ENCODE data around the gene GRPEL2. TPM values are rescaled to one million over a fixed set of nuclear protein-coding genes. Genes with fewer than 3 reads are reported as not detected.

GRPEL2 gene
- total RNA-seq, 1 donor from 2014 or later: 42.5 TPM

GRCh38 chr5:149341876-149342275 lies 3.4 kb upstream of the GRPEL2 start:
- peaks cover 5% of the 10 kb centered on the region for H3F3A ChIP-seq (ENCODE audit: low read depth)
- Mint-ChIP-seq H3K4me1 (peaks cover 18% of the 10 kb centered on the region), H3K27me3 (ENCODE audit: insufficient read depth, low read depth) (no peaks in the 10 kb centered on the region), H3K27ac (no peak overlapping the region), H3K4me3 (no peak overlapping the region), H3K9me3 (no peaks in the 10 kb centered on the region), H3K36me3 (peaks cover under 1% of the 10 kb centered on the region)
- TF ChIP-seq CTCF (IDR thresholded peaks at IDR 0.05) (no peak), EZH2phosphoT487 (IDR thresholded peaks at IDR 0.05) (no peak), EZH2 (IDR thresholded peaks at IDR 0.05) (no peak)
- H3K27me3 ChIP-seq: no peaks in the 10 kb centered on the region
- no peaks in the 10 kb centered on the region for H3K36me3 ChIP-seq
- H3K9me3 ChIP-seq (ENCODE audit: low read depth): no peaks in the 10 kb centered on the region
- no peak overlapping the region for H2AFZ ChIP-seq (replicated peaks)
- H3K4me1 ChIP-seq: peaks cover 4% of the 10 kb centered on the region
- no peaks in the 10 kb centered on the region for H4K20me1 ChIP-seq (ENCODE audit: low read depth)
- no peak overlapping the region for H3K4me2 ChIP-seq
- no peak overlapping the region for H3K4me3 ChIP-seq
- no peak overlapping the region for H3K9ac ChIP-seq
- H3K79me2 ChIP-seq (ENCODE audit: low read depth): peaks cover 14% of the 10 kb centered on the region
- DNase-seq (ENCODE audit: low spot score): no peak
- no peak overlapping the region for H3K27ac ChIP-seq

- Histone ChIP-seq H3K4me2 (peak overlapping the region; percentile 77), H3K27ac (no peak overlapping the region), H3K79me2 (ENCODE audit: low read depth) (peaks cover 37% of the 10 kb centered on the region), H3K36me3 (peaks cover 10% of the 10 kb centered on the region), H3K4me1 (peaks cover 10% of the 10 kb centered on the region), H3K27me3 (no peaks in the 10 kb centered on the region), H3K4me3 (peak overlapping the region; percentile 60), H3K9me3 (ENCODE audit: low read depth) (no peaks in the 10 kb centered on the region), H4K20me1 (ENCODE audit: low read depth) (peaks cover 10% of the 10 kb centered on the region), H2AFZ (replicated peaks) (no peak overlapping the region), H3F3A (ENCODE audit: low read depth) (peaks cover 5% of the 10 kb centered on the region), H3K9ac (no peak overlapping the region)
- Mint-ChIP-seq H3K9me3 (no peaks in the 10 kb centered on the region), H3K27ac (no peak overlapping the region), H3K4me1 (peaks cover 24% of the 10 kb centered on the region), H3K4me3 (peak overlapping the region; percentile 96), H3K27me3 (ENCODE audit: insufficient read depth, low read depth) (no peaks in the 10 kb centered on the region), H3K36me3 (peaks cover 11% of the 10 kb centered on the region)
- no peak for TF ChIP-seq EZH2 (IDR thresholded peaks at IDR 0.05)
- TF ChIP-seq CTCF (IDR thresholded peaks at IDR 0.05): no peak
- TF ChIP-seq EZH2phosphoT487 (IDR thresholded peaks at IDR 0.05): no peak
- no peak for DNase-seq (ENCODE audit: low spot score)
Observed at GRCh38 chr5:149344151-149344550, 1.1 kb upstream of the GRPEL2 start.

GRCh38 chr5:149345892-149346222 lies 558 bp downstream of the GRPEL2 start:
- Histone ChIP-seq H3K9ac (peak overlapping the region; percentile 60), H3K27ac (no peak overlapping the region), H2AFZ (replicated peaks) (peak overlapping the region; percentile 17), H3F3A (ENCODE audit: low read depth) (peaks cover 5% of the 10 kb centered on the region), H3K9me3 (ENCODE audit: low read depth) (no peaks in the 10 kb centered on the region), H3K79me2 (ENCODE audit: low read depth) (peaks cover 42% of the 10 kb centered on the region), H3K4me2 (peak overlapping the region; percentile 77), H3K4me1 (peaks cover 10% of the 10 kb centered on the region), H4K20me1 (ENCODE audit: low read depth) (peaks cover 10% of the 10 kb centered on the region), H3K27me3 (no peaks in the 10 kb centered on the region), H3K4me3 (peak overlapping the region; percentile 60), H3K36me3 (peaks cover 18% of the 10 kb centered on the region)
- H3K27me3 Mint-ChIP-seq (ENCODE audit: insufficient read depth, low read depth): no peaks in the 10 kb centered on the region
- H3K4me1 Mint-ChIP-seq: peaks cover 24% of the 10 kb centered on the region
- H3K4me3 Mint-ChIP-seq: peak overlapping the region; percentile 96
- peaks cover 25% of the 10 kb centered on the region for H3K36me3 Mint-ChIP-seq
- no peaks in the 10 kb centered on the region for H3K9me3 Mint-ChIP-seq
- peak overlapping the region; percentile 69 for H3K27ac Mint-ChIP-seq
- no peak for TF ChIP-seq EZH2phosphoT487 (IDR thresholded peaks at IDR 0.05)
- no peak for TF ChIP-seq EZH2 (IDR thresholded peaks at IDR 0.05)
- no peak for TF ChIP-seq CTCF (IDR thresholded peaks at IDR 0.05)
- DNase-seq (ENCODE audit: low spot score): peak; percentile 31

All from neural progenitor cell (in vitro differentiated cells).